Fibroblast of peridontal ligament (primary cell): Measurements from ENCODE around the gene DMRTC1B.
"Not testable (repeated sequence)": the region's sequence is repeated elsewhere in the genome, so short reads cannot be mapped to it uniquely, and the experiment has no call there.

Source experiments
- DNase-seq: peaks from one replicate; pipeline ENCODE4 v3.0.0-alpha.2; 2010; ENCODE audit errors: extremely low read depth

Gene DMRTC1B, protein sequence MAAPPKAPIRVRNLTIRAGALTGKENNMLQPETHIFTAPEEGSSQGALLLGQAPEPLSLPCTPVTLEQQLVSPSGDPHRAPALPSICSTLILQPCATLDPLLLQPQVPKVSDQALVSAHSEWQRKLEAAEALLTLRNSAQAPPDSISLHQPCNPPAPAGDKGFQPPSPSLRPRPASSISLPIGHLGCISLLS

DNA sequence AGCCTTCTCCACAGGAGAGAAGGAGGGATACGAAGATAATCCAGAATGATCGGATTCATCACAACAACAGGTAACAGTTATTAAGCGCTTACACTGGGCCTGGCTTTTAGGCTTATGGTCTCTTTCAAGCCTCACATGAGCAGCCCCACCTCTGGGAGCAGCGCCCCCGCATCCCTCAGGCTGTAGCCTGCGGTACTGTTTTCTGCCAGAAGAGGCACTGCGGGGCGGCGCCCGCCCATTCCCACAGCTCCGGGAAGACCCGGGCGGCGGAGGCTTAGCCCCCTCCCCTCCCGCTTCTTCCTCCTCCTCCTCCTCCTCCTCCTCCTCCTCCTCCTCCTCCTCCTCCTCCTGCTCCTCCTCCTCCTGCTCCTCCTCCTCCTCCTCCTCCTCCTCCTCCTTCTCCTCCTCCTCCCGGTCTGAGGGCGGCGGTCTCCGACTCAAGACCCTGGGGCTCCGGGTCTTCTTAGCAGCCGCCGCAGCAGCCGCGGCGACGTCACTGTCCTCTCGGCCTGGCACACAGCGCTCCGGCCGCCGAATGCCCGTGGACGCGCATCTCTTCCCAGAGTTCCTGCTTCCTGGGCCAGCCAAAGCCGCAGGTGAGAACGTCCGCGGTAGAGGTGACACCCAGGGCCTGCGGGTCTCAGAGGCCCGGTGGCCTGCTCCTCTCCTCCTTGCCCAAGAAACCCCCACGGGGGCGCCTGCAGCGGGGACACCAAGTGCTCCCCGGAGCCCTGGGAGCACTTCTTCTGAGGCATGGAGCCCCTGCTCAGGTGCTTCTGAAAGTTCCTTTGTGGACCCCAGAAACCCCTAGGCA is at the start of gene DMRTC1B:
Gene DMRTC1B, plus strand, starts transcription at position 238 of the 814 bp plus-strand sequence. CDS start 68,246 bp downstream, outside the sequence.
- DNase-seq = not testable (repeated sequence)

DNA sequence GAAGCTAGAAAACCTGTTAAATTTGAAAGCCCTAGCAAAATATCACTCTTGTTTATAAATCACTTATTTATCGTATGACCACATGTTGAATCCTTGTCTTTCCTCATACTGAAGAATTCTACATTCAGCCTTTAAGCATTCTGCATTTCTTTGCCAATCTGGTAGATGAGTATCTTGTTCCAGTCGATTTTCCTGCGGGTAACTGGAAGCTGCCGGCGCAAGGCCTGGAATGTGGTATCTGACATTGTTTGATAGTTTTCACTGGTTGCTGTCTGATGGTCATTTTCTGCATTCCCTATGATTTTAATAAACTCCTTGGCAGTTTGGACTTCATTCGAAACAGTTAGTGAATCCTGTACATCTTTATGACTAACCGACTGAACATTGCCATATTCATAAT is 48.8 kb upstream of the DMRTC1B start:
- DNase-seq = no peak

DNA sequence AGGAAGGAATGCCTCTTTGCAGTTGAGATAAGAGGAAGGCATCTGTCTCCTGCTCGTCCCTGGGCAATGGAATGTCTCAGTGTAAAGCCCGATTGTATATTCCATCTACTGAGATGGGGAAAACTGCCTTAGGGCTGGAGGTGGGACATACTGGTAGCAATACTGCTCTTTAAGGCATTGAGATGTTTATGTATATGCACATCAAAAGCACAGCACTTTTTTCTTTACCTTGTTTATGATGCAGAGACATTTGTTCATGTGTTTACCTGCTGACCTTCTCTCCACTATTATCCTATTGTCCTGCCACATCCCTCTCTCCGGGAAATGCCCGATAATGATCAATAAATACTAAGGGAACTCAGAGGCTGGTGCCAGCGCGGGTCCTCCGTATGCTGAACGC is 43.1 kb upstream of the DMRTC1B start:
- DNase-seq = not testable (repeated sequence)

DNA sequence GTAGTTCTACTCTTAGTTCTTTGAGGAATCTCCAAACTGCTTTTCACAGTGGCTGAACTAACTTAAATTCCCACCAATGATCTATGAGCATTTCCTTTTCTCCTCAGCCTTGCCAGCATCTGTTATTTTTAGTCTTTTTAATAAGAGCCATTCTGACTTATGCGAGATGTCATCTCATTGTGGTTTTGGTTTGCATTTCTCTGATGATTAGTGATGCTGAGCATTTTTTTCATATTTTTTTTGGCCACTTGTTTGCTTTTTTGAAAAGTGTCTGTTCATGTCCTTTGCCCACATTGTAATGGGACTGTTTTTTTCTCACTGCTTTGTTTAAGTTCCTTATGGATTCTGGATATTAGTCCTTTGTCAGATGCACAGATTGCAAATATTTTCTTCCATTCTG is 41.1 kb upstream of the DMRTC1B start:
- DNase-seq = no peak

DNA sequence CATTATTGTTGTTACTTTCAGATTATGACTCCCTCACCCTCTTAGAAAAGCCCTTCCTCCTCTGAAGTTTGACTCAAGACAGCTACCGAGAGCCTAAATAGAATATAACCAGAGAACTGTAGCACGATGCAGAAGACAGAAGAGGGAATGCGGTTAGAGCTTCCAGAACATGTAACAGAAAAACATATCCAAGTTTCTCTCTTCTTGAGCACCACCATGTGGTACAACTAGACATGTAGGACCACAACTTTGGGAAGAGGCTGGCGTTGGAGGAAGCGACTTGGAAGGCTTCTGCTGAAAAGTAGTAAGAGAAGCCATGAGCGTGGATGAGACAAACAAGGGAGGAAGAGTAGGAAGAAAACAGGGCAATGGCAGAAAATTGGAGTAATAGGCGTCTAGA is 31.1 kb upstream of the DMRTC1B start:
- DNase-seq = not testable (repeated sequence)

DNA sequence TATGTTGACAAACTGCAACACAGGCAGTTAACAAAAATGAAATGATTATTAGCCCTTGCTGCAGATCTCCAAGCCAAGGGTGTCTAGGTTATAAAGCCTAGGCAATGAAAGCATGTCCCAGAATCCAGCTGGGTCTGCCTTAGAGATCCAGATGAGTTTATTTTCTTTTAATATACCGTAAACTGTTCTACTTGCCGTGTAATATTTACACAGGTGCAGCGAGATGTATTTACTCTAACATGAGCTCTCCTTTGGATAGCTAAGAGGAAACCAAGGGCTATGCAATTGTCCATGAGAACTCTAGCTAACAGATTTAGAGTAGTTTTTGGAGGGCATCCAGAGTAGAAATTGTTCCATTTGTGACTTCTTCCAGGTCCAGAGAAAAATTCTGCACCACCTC is 28.1 kb upstream of the DMRTC1B start:
- not testable (repeated sequence) for DNase-seq

DNA sequence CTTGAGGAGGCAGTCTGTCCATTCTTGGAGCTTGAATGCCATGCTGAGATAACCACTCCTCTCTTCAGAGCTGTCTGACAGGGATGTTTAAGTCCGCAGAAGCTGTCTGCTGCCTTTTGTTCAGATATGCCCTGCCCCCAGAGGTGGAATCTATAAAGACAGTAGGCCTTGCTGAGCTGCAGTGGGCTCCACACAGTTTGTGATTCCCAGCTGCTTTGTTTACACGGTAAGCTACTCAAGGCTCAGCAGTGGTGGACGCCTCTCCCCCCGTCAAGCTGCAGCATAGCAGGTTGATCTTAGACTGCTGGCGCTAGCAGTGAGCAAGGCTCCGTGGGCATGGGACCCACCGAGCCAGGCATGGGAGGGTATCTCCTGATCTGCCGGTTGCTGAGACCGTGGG is 16.2 kb upstream of the DMRTC1B start:
- not testable (repeated sequence) for DNase-seq

DNA sequence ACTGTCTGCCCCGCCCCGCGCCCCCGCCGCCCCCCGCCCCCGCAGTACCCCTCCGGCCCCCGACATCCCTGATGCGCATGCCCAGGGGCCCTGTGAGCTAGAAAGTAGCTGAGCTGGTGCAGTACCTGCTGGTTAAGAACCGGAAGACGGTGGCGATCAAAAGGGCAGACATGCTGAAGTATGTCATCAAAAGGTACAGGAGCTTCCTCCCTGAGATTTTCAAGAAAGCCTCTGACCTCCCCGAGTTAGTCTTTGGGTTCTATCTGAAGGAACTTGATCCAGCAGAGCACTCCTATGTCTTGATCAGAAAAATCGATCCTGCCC is 739 bp downstream of the DMRTC1B start:
- DNase-seq = not testable (repeated sequence)

DNA sequence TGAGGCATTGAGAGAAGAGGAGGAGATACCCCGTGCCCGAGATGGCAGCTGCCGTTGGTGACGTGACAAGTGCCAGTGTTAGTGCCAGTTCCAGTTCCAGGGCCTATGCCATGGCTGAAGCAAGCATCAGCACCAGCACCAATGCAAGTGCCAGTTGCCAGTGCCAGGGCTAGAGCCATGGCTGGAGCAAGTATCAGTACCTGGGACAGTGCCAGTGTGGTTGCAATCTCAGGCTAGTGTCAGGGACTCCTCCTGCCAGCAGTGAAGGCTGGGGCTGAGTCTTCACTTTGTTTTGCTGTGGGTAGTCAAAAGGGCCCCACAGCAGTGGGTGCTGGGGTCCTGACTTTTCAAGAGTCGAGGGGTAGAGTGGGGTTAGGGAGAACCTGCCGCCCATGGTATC is 1.5 kb downstream of the DMRTC1B start:
- not testable (repeated sequence) for DNase-seq

DNA sequence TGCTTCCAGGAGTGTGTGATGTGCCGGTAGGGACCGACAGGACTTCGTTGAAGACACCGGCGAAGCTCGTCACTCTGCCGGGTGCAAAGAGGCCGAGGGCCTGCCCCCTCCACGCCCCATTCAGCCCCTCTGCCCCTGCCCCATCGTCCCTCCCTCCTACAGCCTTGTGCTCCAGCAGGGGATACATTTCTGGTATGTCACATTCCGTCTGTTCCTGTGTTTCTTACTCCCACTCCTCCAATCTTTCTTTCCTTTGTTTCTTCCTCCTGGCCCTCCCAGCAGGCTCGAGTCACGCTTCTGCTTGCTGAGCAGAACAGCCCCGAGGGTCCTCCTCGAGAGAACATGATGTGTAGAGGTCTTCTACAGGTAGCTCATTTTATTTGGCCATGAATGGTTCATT is 5.9 kb downstream of the DMRTC1B start, which contains the start of gene FAM236B:
Gene FAM236B, minus strand, starts transcription at position 101 of the 400 bp plus-strand sequence. Its CDS starts 100 bp downstream, at position 1.
- not testable (repeated sequence) for DNase-seq

DNA sequence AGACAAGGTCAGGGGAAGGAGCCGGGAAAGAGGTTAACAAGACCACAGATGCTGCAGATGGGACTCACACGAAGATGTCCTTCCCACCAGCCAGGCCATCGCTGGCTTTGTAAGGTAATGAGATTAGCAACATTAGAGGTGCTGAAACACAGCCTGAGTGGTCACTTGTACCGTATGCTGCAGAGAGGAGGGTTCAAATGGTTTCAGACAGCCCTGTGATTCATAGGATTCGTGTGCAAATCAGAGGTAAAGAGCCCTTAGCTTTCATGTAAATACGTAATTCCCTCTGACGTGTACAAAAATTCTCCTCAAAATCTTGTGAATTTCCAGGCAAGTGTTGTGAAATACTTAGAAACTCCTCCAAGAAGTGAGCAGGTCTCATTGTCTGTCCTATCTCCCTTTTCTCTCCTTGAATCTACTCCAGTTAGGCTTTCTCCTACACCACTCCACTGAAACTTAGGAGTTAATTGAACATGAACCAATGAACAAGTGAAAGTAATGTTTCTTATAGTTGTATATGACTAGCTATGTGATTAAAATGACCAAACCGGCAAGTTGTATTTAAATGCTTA is 6.8 kb downstream of the DMRTC1B start:
- DNase-seq = not testable (repeated sequence)

DNA sequence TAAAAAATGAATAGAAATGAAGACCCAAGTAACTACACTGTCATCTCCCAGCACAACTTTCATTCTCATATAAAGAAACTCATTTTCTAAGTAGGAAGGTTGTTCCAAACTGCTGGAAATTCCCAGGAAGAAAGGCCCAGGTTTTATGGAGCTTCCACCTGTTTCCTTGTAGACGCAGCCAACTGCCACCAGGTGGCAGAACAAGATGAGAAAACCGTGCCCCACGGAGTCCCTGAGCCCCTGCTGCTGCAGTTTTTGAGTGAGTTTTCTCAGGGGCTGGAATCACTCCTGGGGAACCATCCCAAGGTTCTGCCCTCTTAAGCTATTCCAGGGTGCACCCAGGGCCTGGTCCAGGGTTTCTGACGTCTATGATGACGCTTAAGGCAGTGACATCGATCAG is 7.3 kb downstream of the DMRTC1B start:
- not testable (repeated sequence) for DNase-seq

DNA sequence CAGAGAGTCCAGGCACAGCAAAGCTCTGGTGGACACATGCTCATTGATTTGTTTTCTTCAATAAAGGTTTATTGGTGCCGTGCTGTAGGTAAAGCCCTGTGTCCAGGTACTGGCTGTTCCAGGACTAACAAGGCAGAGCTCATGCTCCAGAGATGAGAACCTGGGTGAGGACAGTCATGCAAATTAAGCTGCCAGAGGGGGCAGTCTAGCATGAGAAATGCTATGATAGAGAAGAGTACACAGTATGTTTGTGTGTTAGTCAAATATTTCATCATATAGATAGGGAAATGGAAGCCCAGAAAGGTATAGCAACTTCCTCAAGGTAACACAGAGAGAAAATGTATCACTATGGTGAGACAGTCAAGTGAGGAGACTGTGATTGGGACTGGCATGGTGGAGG is 11.5 kb downstream of the DMRTC1B start:
- not testable (repeated sequence) for DNase-seq

DNA sequence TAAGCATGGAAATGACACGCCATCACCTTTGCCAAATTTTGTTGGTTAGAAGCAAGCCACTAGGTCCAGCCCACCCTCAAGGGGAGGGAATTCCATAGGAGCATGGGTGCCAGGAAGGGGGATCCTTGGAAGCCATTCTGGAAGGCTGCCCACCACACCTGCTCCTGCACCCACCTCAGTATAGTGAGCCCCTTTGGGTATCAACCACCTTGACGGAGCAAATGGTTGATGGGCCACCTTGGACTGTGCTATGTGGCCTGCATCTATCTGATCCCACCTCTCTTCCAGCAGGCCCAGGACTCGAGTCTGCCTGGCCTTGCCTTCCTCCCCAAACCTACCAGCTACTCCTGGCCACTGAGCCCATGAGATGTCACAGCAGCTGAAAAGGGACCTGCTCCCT is 13.7 kb downstream of the DMRTC1B start:
- not testable (repeated sequence) for DNase-seq

DNA sequence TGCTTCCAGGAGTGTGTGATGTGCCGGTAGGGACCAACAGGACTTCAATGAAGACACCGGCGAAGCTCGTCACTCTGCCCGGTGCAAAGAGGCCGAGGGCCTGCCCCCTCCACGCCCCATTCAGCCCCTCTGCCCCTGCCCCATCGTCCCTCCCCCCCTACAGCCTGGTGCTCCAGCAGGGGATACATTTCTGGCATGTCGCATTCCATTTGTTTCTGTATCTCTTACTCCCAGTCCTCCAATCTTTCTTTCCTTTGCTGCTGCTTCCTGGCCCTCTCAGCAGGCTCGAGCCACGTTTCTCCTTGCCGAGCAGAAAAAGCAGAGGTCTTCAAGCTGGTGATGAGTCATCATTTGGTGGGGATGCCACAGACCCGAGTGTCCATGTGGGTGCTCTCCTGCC is 31.4 kb downstream of the DMRTC1B start, which contains the start of gene FAM236D:
Gene FAM236D, minus strand, starts transcription at position 101 of the 400 bp plus-strand sequence. Its CDS starts 100 bp downstream, at position 1.
- DNase-seq = not testable (repeated sequence)

DNA sequence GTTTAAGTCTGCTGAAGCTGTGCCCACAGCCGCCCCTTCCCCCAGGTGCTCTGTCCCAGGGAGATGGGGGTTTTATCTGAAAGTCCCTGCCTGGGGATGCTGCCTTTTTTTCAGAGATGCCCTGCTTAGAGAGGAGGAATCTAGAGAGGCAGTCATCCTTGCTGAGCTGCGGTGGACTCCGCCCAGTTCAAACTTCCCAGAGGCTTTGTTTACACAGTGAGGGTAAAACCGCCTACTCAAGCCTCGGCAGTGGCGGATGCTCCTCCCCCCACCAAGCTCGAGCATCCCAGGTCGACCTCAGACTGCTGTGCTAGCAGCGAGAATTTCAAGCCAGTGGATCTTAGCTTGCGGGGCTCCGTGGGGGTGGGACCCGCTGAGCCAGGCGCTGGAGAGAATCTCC is 54.0 kb downstream of the DMRTC1B start:
- DNase-seq = not testable (repeated sequence)

DNA sequence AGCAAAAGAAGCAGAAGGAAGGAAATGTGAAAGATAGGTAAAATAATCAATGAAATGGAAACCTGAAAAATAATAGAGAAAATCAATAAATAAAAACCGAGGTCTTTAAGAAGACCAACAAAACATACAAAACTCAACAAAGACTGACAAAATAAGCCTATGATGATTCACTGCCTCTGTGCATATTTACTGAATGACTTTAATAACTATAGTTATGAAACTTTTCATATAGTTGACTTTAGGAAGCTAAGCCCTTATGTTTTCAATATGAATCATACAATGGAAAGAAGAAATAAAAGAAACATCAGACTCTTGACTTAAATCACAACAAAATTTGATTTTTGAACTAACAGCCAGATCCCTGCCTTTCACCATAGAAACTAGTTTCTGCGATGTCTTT is 60.8 kb downstream of the DMRTC1B start:
- DNase-seq = not testable (repeated sequence)

DNA sequence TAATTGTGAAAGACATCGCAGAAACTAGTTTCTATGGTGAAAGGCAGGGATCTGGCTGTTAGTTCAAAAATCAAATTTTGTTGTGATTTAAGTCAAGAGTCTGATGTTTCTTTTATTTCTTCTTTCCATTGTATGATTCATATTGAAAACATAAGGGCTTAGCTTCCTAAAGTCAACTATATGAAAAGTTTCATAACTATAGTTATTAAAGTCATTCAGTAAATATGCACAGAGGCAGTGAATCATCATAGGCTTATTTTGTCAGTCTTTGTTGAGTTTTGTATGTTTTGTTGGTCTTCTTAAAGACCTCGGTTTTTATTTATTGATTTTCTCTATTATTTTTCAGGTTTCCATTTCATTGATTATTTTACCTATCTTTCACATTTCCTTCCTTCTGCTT is 106.2 kb downstream of the DMRTC1B start:
- DNase-seq = not testable (repeated sequence)

DNA sequence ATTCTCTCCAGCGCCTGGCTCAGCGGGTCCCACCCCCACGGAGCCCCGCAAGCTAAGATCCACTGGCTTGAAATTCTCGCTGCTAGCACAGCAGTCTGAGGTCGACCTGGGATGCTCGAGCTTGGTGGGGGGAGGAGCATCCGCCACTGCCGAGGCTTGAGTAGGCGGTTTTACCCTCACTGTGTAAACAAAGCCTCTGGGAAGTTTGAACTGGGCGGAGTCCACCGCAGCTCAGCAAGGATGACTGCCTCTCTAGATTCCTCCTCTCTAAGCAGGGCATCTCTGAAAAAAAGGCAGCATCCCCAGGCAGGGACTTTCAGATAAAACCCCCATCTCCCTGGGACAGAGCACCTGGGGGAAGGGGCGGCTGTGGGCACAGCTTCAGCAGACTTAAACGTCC is 113.0 kb downstream of the DMRTC1B start:
- not testable (repeated sequence) for DNase-seq
